GM18867 (cell line): ENCODE measurements around the gene NPAS1.
"Not testable (repeated sequence)": the region's sequence is repeated elsewhere in the genome, so short reads cannot be mapped to it uniquely, and the experiment has no call there.

Experiments used
- ATAC-seq: cut with Tn5 transposase; IDR thresholded peaks from one replicate; pipeline ENCODE4 v1.9.1; 2021; ENCODE audit warnings: mild to moderate bottlenecking, moderate library complexity; ENCODE audit not compliant: unreplicated experiment

The NPAS1 gene

GRCh38 chr19:47074621-47075020, 55.0 kb downstream of the NPAS1 start:
- no peak for ATAC-seq

- ATAC-seq, result no peak
Measured at GRCh38 chr19:47075179-47075810, 55.7 kb downstream of the NPAS1 start.

- ATAC-seq, result no peak
Measured at GRCh38 chr19:47075941-47076340, 56.3 kb downstream of the NPAS1 start.

GRCh38 chr19:47078351-47078750, 58.7 kb downstream of the NPAS1 start:
- not testable (repeated sequence) for ATAC-seq

GRCh38 chr19:47081095-47081494, 61.5 kb downstream of the NPAS1 start:
- no peak for ATAC-seq

GRCh38 chr19:47082493-47082892, 62.9 kb downstream of the NPAS1 start:
- ATAC-seq, result no peak

- no peak for ATAC-seq
Measured at GRCh38 chr19:47084879-47085439, 65.3 kb downstream of the NPAS1 start.

GRCh38 chr19:47086280-47086679, 66.6 kb downstream of the NPAS1 start:
- ATAC-seq, result no peak

- no peak for ATAC-seq
Measured at GRCh38 chr19:47089767-47090350, 70.2 kb downstream of the NPAS1 start.

GRCh38 chr19:47093254-47093653, 73.6 kb downstream of the NPAS1 start:
- no peak for ATAC-seq

- ATAC-seq, result peak; percentile 56
Measured at GRCh38 chr19:47093841-47094240, 74.2 kb downstream of the NPAS1 start.

GRCh38 chr19:47094557-47095475, 75.2 kb downstream of the NPAS1 start:
- ATAC-seq, result no peak
